Measurements from ENCODE around the gene GNG5. TPM values are rescaled to one million over a fixed set of nuclear protein-coding genes. Genes with fewer than 3 reads are reported as not detected.

GNG5 gene
- total RNA-seq, 1 donor from 2014 or later = 114 TPM

DNA sequence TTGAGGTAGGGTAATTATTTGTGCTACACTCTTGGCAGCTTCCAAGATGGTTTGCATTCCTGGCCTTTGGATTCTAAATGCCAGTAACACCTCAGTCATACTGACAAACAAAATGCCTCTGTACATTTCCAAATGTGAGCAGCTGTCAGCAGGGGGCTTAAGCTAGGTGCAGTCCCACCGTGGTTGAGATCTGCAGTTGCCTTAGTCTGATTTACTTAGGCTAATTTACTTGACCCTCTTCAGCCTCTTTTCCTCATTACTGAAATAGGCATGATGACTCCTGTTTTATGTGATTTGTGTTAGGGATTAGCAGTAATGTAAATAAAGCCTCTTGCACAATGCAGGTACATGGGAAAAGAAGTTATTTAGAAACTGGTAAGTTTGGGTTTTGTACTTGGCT, 13.7 kb downstream of the GNG5 start:
- Mint-ChIP-seq H3K9me3 (no peaks in the 10 kb centered on the region), H3K27ac (no peak overlapping the region), H3K4me1 (ENCODE audit: unreplicated experiment) (no peaks in the 10 kb centered on the region), H3K36me3 (peaks cover 36% of the 10 kb centered on the region), H3K27me3 (no peaks in the 10 kb centered on the region), H3K4me3 (no peak overlapping the region)
- TF ChIP-seq, protein P1, sequence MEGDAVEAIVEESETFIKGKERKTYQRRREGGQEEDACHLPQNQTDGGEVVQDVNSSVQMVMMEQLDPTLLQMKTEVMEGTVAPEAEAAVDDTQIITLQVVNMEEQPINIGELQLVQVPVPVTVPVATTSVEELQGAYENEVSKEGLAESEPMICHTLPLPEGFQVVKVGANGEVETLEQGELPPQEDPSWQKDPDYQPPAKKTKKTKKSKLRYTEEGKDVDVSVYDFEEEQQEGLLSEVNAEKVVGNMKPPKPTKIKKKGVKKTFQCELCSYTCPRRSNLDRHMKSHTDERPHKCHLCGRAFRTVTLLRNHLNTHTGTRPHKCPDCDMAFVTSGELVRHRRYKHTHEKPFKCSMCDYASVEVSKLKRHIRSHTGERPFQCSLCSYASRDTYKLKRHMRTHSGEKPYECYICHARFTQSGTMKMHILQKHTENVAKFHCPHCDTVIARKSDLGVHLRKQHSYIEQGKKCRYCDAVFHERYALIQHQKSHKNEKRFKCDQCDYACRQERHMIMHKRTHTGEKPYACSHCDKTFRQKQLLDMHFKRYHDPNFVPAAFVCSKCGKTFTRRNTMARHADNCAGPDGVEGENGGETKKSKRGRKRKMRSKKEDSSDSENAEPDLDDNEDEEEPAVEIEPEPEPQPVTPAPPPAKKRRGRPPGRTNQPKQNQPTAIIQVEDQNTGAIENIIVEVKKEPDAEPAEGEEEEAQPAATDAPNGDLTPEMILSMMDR (conservative IDR thresholded peaks at IDR 0.05) = no peak
- DNase-seq (ENCODE audit: extremely low spot score, unreplicated experiment) = no peak

DNA sequence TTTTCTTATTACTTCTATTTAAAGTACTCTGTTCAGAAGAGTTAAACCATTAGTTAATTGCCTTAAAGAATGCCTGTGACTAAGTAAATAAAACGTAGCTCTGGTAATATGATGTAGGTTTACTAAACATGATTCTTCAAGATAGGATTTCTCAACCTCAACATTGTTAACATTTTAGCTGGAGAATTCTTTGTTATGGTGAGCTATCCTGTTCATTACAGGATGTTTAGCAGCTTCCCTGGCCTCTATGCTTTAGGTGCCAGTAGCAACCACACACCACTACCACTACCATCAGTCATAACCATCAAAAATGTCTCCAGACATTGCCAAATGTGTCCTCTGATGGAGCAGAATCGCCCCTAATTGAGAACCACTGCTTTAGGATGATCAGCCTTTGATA, 16.6 kb downstream of the GNG5 start:
- Mint-ChIP-seq H3K36me3 (peaks cover 35% of the 10 kb centered on the region), H3K27ac (no peak overlapping the region), H3K27me3 (no peaks in the 10 kb centered on the region), H3K4me3 (no peak overlapping the region), H3K9me3 (no peaks in the 10 kb centered on the region), H3K4me1 (ENCODE audit: unreplicated experiment) (no peaks in the 10 kb centered on the region)
- TF ChIP-seq, protein P1 (conservative IDR thresholded peaks at IDR 0.05) = no peak
- DNase-seq (ENCODE audit: extremely low spot score, unreplicated experiment) = no peak

DNA sequence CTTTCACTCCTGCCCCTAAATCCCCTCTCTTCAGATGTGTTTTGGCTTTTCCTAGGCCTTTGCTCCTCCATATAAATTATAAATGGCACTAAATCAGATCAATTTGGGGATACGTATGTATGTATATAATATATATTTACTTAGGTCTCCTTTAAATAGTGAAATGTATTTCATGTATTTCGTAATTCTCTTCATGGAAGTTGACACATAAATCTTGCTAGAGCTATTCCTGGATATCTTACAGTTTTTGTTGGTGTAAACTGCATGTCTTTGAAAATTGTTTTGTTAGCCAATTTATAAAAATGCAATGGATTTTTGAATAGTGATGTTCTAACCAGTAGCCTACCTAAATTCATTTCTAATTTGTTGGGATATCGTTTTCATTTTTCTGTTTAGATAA, 18.3 kb downstream of the GNG5 start:
- no peak for DNase-seq (ENCODE audit: extremely low spot score, unreplicated experiment)
- H3K27me3 Mint-ChIP-seq = no peaks in the 10 kb centered on the region
- H3K27ac Mint-ChIP-seq = no peak overlapping the region
- H3K4me1 Mint-ChIP-seq (ENCODE audit: unreplicated experiment) = no peaks in the 10 kb centered on the region
- no peak overlapping the region for H3K4me3 Mint-ChIP-seq
- TF ChIP-seq, protein P1 (conservative IDR thresholded peaks at IDR 0.05) = no peak
- H3K36me3 Mint-ChIP-seq = peaks cover 35% of the 10 kb centered on the region
- no peaks in the 10 kb centered on the region for H3K9me3 Mint-ChIP-seq

DNA sequence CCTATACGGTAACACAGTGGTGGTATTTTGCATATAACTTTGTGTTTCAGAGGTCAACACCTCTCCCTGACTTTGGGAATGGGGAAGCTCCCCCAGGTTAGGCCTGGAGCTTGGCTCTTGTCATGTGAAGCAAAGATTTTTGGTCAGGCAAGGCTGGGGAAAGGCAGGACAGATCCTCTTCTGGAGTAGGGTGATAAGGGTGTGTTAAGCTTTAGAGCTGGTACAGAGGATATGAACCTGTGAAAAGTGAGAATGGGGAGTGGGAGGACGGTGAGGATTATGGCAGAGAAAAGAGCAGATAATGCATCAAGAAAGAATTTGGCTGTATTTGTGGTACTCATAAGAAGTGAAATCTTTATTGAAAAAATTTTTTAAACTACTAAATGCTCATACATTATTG, 25.1 kb downstream of the GNG5 start:
- TF ChIP-seq, protein P1 (conservative IDR thresholded peaks at IDR 0.05) = no peak
- peak overlapping the region; percentile 60 for H3K4me3 Mint-ChIP-seq
- H3K27ac Mint-ChIP-seq = no peak overlapping the region
- peaks cover 36% of the 10 kb centered on the region for H3K36me3 Mint-ChIP-seq
- peaks cover 15% of the 10 kb centered on the region for H3K27me3 Mint-ChIP-seq
- peaks cover 10% of the 10 kb centered on the region for H3K9me3 Mint-ChIP-seq
- peaks cover 22% of the 10 kb centered on the region for H3K4me1 Mint-ChIP-seq (ENCODE audit: unreplicated experiment)
- no peak for DNase-seq (ENCODE audit: extremely low spot score, unreplicated experiment)

DNA sequence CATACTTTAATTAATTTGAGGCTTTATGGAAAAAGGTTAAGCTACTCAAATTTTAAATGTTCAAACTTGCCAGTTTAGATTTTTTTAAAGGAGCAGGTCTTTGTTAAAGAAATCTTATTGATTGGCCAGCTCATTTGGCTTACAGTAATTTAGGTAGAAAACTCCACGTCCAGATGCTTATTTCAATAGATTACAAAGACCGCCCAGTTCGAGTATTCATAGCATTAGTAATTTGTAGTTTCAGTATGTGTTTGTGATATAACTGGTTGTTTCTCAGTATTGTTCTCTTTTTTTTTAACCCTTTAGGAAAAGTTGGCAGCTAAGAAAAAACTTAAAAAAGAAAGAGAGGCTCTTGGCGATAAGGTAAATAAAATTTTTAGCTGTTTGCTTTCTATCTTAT, 25.7 kb downstream of the GNG5 start:
- DNase-seq (ENCODE audit: extremely low spot score, unreplicated experiment) = no peak
- Mint-ChIP-seq H3K27ac (no peak overlapping the region), H3K4me3 (peak overlapping the region; percentile 68), H3K36me3 (peaks cover 30% of the 10 kb centered on the region), H3K4me1 (ENCODE audit: unreplicated experiment) (peaks cover 22% of the 10 kb centered on the region), H3K27me3 (peaks cover 20% of the 10 kb centered on the region), H3K9me3 (peaks cover 10% of the 10 kb centered on the region)
- TF ChIP-seq, protein P1 (conservative IDR thresholded peaks at IDR 0.05) = no peak

DNA sequence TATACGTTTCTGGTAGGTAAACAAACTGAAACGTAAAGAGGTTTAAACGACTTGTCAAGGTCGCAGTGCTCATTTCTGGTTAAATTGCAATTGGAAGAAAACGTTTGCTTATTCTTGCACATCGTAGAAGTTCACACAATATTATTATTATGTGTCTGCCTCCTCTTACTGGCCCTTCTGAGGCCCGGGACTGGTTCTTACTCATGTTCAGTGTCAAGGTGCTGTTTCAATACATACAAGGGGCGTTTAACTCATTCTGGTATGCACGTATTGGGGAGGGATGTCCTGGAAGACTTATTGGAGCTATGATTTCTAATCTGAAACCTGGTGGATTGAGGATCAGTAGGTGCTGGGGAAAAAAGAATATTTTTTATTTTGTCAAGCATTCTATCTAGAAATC, 26.4 kb downstream of the GNG5 start:
- TF ChIP-seq, protein P1 (conservative IDR thresholded peaks at IDR 0.05) = no peak
- Mint-ChIP-seq H3K27ac (peak overlapping the region; percentile 98), H3K4me1 (ENCODE audit: unreplicated experiment) (peaks cover 22% of the 10 kb centered on the region), H3K9me3 (peaks cover 10% of the 10 kb centered on the region), H3K36me3 (peaks cover 29% of the 10 kb centered on the region), H3K4me3 (peak overlapping the region; percentile 100), H3K27me3 (peaks cover 27% of the 10 kb centered on the region)
- DNase-seq (ENCODE audit: extremely low spot score, unreplicated experiment) = no peak
